K562 (cell line): Measurements from ENCODE around the gene PRRT1.

ENCODE experiments used
- TAF1 ChIP-seq: IDR thresholded peaks from 2 replicates; pipeline ENCODE4 v1.6.1; 2011; ENCODE audit warnings: mild to moderate bottlenecking, low read length, moderate library complexity; ENCODE audit not compliant: insufficient read depth, control insufficient read depth, severe bottlenecking; ENCODE audit errors: extremely low read depth
- ZNF311 ChIP-seq: fragments of 250-450 bp; sonication (Bioruptor Pico); IDR thresholded peaks from 2 replicates; pipeline ENCODE4 v1.4.0; 2020; ENCODE audit warnings: mild to moderate bottlenecking, moderate library complexity

DNA sequence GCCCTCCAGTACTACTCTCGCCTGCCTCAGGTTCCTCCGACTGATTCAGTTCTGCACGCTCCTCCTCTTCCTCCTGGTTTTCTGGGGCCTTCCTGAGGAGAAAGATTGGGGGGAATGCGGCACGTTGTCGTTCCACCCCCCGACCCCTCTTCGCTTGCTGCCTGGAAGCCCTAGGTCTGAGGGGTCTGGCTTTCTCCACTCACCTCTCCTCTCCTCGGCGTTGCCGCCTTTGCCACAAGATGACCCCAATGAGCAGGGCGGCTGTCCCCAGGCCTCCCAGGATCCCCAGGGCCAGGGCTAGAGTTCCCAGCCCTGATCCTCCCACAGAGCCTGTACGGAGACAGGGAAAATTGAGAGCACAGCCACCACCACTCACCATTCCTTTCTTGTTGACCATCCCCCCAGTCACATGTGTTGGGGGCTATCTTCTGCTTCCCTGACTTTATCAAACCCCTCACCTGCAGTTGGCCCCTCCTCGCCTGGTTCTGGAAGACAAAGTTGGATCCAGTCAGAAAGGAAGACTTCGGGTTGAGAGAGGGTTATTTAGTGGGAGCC, 29.5 kb upstream of the PRRT1 start:
- TF ChIP-seq TAF1: no peak
- no peak for TF ChIP-seq ZNF311 (CRISPR knock-in tag)
